GM10266 (cell line): ENCODE results near the gene CASP4.

Experiments
- DNase-seq: peaks from one replicate; pipeline ENCODE4 v3.0.0; 2012; ENCODE audit errors: extremely low spot score
- CTCF ChIP-seq: IDR thresholded peaks from 2 replicates; pipeline ENCODE4 v1.5.1; 2012; ENCODE audit warnings: mild to moderate bottlenecking, low read depth; ENCODE audit not compliant: control insufficient read depth, insufficient read depth; ENCODE audit errors: missing control alignments

Gene CASP4

GRCh38 chr11:104908186-104908531 is 60.2 kb downstream of the CASP4 start:
- no peak for TF ChIP-seq CTCF
- DNase-seq: no peak

GRCh38 chr11:104907521-104908185 is 60.7 kb downstream of the CASP4 start:
- DNase-seq: no peak
- no peak for TF ChIP-seq CTCF

- TF ChIP-seq CTCF: no peak
- DNase-seq: no peak
These were observed 63.1 kb downstream of the CASP4 start for GRCh38 chr11:104905271-104905670.

- no peak for DNase-seq
- TF ChIP-seq CTCF: no peak
These were observed 69.1 kb downstream of the CASP4 start for GRCh38 chr11:104899226-104899625.

- no peak for TF ChIP-seq CTCF
- no peak for DNase-seq
These were observed 69.7 kb downstream of the CASP4 start for GRCh38 chr11:104898685-104899013.

- TF ChIP-seq CTCF: no peak
- no peak for DNase-seq
These were observed 70.3 kb downstream of the CASP4 start, which contains the start of gene CASP12 for GRCh38 chr11:104897891-104898684. Gene CASP12 (minus strand): TSS chr11:104898460.

- TF ChIP-seq CTCF: no peak
- DNase-seq: no peak
These were observed 72.7 kb downstream of the CASP4 start for GRCh38 chr11:104895634-104896033.
